SKM-1 (cell line): ENCODE results near the gene GLRX3.

Source experiments
- DNase-seq: peaks from one replicate; lab custom pipeline; 2025; ENCODE audit not compliant: unreplicated experiment; lab: John Stamatoyannopoulos, UW

The GLRX3 gene

DNA sequence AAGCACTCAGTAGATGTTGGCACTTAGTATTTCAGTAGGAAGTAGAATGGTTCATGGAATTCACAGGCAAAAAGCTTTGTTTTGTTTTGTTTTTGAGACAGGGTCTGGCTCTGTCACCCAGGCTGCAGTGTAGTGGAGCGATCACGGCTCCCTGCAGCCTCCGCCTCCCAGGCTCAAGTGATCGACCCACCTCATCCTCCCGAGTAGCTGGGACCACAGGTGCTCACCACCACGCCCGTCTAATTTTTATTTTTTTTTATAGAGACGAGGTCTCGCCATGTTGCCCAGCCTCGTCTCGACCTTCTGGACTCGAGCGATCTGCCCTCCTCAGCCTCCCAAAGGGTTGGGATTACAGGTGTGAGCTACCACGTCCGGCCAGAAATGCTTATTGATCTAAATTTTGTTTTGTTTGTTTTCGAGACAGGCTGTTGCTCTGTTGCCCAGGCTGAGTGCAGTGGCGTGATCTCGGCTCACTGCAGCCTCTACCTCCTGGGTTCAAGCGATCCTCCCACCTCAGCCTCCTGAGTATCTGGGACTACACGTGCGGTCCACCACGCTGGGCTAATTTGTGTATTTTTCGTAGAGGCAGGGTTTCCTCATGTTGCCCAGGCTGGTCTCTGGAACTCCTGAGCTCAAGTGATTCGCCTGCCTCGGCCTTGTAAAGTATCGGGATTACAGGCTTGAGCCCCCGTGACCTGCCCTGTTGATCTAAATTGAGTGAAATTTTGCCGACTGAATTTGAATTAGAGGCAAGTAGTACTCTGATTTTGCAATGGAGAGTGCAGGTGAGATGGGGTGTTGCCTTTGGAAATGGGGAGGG, 1.7 kb downstream of the GLRX3 start:
- DNase-seq: no peak

DNA sequence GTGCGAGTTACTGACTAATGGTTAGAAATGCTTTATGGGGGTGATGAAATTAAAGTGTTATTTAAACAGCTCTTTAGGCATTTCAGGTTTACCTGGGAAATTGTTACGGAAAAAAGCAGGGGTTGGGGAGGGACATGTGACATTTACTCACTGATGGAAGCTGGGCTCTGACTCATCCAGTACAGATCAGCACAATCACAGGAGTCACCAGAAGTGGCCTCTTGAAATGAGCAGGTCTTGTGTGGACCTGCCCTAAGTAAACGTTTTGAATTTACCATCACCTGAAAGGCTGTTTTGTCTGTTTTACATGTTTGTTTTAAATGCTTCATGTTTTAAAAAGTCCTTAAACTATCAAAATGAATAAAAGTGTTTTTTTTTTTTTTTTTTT, 2.3 kb downstream of the GLRX3 start:
- no peak for DNase-seq

DNA sequence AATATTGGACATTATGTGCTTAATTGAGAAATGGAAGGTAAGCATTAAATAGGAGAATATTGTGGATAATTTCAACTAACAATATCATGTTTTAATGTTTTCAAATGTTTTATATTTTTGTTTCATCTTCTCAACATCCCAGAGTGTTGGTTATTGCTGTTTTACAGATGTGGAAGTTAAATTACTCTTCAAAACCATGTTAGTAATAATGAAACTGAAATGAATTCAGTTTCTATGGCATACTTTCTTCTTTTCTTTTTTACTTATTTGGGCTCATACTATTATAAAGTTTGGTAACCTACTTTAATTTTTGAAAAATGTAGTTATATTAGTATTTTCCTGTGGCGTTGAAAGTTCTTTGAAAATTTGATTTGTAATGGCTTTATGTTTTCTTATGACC, 4.2 kb downstream of the GLRX3 start:
- no peak for DNase-seq

DNA sequence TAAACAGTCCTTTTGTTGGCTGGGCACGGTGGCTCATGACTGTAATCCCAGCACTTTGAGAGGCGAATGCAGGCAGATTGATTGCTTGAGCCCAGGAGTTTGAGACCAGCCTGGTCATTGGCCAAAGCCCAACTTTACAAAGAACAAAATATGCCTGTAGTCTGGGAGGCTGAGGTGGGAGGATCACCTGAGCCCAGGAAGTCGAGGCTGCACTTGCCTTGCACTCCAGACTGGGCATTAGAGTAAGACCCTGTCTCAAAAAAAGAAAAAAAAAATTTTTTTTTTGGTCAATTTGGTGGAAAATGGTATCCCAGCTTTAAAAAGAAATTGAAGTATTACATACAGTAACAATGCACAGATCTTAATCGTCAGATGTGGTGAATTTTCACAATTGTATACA, 4.8 kb downstream of the GLRX3 start:
- no peak for DNase-seq

DNA sequence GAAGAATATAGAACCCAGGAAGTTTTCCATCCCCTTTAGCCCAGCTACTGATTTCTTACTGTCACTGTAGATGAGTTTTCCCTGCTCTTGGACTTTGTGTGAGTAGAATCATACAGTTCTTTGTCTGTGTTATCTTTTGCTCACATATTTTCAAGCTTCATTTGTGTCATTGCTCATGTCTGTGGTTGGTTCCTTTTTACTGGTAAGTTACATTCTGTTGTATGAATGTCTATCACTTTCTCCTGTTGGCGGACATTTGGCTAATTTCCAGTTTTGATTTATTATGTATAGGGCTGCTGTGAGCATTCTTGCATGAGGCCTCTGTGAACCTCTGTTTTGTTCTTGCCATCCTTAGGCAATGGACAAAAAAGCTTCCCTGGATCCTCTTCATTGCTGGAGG, 5.3 kb downstream of the GLRX3 start:
- DNase-seq: no peak

DNA sequence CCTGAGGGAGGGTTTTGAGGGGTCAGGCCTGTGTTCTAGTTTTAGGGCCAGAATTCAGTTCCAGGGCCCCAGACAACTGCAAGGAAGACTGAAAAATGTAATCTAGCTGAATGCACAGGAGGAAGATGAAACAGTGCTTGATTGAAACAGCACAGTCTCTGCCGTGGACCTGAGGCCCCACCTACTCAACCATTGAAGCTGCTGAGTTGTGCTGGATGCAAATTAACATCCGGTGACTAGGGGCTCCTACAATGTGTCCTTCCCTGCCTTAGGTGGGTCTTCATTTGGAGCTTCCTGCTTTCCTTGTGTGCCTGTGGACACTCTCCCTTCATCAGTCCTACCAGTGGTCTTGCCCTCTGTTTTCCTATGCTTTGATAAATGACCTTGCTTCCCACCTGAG, 5.7 kb downstream of the GLRX3 start:
- no peak for DNase-seq

DNA sequence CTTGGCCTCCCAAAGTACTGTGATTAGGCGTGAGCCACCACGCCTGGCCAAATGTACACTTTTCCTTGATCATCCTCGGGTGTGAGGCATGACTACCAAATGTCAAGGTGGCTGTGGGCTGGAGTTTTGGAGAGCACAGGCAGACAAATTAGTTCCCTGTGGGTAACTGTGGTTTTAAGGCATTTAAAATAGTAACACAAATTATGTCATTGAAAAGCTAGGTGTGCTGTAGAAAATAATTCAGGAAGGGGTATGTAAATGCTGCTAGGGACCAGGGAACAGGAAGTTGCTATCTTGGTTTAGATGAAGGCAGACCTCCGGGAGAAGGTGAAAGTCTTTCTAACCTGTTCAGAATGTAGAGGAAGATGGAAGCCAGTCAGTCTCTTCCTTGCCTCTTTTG, 9.9 kb downstream of the GLRX3 start:
- no peak for DNase-seq

DNA sequence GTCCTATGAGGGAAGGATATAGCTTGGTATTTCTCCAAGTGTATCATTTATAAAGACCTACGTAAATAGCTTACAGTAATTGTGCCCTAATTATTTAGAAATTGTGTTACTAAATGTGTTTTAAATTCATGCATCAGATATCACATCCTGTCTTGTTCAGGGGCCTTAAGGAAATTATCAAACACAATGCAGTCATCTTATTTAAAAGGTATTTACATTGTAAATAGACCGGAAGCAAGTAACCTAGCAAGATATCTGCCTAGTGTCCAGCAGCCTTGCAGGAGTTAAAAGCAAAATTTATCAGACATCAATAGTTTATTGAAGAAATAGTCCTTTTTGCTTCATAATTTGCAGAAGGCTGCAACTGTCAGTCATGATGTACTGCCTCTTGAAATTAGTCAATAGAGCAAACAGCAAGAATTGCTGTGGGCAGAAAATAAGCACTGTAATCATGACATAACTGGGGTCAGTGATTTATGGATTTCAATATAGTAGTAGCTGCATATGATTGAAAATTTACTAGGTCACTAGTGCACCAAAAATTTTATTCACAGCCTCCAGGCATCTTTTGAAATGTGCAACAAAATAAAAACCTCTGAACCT, 23.1 kb downstream of the GLRX3 start:
- DNase-seq: no peak

DNA sequence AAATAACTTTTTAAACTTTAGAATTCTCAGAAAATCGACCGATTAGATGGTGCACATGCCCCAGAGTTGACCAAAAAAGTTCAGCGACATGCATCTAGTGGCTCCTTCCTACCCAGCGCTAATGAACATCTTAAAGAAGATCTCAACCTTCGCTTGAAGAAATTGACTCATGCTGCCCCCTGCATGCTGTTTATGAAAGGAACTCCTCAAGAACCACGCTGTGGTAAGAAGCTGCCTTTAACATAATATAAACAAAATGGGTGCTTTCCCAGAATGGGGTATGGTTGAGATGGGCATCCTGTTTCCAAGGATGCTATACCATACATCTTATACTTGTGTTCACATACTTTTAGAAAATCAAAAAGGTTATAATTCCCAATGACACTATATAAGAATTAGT, 24.6 kb downstream of the GLRX3 start:
- DNase-seq: no peak

DNA sequence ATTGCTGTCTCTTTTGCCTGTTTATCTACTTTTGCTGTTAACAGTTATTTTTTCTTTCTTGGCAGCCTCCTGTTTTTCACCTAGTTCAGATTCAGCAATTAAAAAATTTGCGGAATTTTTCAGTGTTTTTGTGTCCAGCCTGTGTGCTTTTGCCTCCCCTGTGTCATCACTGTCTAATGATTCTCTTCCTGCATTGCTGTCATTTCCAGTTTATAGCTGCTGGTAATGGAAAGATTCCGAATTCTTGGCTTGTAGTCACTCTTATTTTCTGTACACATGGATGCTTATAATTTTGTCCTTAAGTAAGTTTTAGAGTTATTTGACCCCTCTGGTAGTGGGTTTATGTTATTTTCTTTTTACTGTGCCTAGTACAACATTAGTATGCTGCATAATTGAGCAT, 25.1 kb downstream of the GLRX3 start:
- no peak for DNase-seq

DNA sequence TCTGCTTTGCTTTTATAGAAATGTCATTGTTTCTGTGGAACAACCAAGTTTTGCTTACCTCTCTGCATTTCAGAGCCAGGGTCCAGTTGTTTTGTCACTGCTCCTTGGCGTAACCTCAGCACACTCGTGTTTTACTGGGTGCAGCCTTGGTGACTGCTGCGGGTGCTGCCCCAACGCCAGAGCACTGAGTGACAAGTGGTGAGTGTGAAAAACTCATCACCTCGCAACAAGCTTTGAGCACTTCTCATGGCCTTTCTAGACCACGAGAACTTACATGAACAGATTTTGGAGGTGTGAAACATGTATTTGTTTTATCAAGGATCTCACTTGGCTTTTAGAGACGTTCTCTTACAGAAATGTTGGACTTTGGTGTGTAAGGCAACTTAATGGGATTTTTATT, 31.0 kb downstream of the GLRX3 start:
- no peak for DNase-seq

DNA sequence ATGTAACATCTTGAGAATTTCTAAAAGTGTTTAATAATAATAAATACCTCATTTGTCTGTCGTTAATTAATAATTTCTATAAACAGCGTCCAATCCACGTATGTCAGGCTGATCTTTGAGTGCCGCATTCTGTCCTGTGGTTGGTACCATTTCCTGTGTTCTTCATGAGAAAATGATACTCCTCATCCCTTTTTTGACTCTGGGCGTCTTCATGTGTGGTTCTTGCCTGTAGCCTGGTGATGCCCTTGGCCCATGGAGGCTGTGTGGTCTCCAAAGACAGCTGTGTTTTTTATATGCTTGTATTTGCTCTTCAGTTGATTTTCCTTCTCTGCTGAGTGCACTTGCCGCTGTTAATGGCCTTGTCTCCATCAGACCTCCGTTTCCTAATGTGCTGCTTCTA, 31.5 kb downstream of the GLRX3 start:
- DNase-seq: no peak

DNA sequence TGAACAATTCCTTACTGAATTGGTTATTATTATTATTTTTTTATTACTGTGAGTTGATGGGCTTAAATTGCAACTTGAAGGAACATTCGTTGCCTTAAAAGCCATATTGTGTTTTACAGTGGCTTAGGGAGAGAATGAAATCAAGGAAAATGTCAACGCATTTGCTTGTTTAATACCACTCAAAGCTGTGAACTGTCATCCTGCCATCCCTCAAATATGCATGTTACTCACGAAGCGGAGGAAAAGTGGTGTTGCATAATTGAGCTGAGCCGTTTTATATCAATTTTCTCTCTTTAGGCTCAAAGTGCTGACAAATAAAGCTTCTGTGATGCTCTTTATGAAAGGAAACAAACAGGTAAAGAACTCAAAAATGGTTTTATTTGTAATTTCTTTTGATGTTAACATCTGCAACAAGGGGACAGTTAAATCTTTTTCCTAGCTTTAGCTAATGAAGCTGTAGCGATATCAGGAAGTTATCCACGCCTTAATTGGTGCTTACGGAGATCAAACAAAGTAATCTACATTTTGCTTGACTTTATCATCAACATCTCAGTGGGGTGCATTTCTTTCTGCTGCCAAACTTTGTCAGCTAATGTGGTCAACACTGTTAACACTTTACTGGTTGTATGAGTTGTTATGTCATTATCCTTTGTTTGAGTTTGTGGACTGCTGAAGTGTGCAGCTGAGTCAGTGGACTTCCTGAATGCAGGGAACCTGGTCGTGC, 33.1 kb downstream of the GLRX3 start:
- no peak for DNase-seq

DNA sequence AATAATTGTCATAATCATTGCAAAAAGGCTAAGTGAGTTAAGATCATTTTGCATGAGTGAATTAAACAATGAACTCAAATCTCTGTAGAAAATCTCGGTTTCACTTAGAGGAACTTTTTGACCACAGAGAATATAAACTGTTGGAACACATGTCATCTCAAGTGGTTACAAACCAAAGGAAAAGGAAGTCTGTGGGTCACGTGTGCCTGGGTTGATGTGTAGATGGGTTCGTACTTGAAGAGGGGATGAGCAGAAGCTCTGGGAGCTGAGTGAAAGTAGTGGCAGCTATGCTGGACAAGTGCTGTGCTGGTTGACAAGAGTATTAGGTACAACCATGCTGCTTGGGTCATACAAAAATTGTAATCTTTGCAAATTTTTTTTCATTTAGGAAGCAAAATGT, 35.0 kb downstream of the GLRX3 start:
- DNase-seq: no peak

DNA sequence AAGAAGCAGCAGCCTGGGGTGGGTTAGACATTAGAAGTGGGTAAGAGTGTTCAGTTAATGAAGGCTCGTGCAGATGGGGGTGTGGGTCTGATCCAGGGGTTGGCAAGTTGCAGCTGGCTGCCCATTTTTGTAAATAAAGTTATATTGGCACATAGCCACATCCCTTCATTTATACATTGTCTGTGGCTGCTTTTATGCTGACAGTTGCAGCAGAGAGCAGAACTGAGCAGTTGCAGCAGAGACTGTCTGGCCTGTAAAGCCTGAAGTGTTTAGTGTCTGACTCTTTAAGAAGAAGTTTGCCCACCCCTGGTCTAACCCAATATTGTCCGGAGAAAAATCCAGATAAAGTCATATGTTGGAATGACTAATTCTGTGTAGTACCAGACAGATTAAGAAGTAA, 38.1 kb downstream of the GLRX3 start:
- no peak for DNase-seq

DNA sequence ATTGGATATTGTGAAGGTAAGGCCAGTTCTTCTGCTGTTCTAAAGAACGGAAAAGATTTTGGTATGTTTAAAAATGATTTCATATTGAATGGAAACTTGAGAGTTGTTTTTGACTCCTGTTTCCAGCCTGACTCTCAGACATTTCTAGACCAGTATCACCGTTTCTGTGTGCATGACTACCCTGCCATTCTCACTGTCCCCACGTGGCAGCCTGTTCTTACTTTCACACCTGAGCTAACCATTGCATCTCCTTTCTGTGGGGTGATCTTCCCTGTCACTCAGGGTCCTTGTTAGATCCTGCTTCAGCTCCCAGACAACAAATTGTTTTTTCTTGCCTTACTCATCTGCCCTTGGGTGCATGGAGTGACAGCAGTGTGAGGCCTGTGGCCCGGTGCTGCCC, 38.9 kb downstream of the GLRX3 start:
- no peak for DNase-seq

DNA sequence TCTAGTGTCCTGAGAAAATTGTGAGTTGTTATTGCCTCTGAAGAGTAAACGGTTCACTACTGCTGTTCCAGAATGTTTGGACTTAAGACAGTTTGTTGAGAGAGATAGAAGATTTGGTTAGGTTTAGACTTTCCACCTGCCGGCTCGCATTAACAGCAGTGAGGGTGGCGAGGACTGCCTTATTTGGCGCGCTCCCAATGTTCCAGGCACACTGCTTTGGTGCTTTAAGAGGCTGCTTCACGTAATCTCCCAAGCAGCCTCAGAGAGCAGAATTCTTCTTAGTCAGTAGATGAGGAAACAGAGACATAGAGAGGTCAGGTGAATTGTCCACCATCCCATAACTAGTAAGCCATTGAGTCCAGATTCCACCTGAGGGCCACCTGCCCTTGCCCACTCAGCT, 41.1 kb downstream of the GLRX3 start:
- DNase-seq: no peak

DNA sequence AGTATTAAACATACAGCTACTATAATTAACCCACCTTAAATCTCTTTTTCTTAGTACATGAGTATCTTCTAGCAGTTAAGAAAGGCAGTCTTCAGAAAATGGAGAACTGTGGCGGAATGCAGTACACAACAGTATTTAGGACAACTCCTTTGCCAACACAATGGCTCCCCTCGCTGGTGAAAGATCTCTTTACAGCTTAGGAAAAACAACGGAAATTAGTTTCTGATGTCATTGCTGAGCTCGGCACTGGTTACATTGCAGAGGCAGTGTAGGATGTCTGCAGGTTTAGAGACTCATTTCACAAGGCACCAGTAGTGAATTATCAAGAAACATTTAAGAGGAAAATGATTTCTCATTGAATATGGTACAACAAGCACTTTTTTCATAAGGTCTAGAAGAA, 43.4 kb downstream of the GLRX3 start:
- DNase-seq: no peak

DNA sequence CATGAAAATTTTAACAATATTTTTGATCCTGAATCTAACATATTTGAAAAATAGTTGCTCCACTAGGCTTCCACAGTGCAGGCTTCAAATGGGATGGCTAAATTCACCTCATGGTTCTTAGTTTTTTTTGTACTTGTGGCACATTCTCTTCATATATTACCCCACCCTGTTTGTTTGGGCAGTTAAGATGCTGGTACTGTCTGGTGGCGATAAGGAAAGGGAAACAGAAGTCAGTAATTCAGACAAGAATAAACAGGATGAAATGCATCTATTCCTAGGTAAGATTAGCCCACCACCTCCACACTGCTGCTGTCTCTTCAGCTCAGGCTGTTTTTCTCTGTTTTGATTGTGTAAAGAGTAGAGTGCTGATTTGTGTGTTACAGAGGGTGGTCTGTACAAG, 44.2 kb downstream of the GLRX3 start:
- DNase-seq: no peak

DNA sequence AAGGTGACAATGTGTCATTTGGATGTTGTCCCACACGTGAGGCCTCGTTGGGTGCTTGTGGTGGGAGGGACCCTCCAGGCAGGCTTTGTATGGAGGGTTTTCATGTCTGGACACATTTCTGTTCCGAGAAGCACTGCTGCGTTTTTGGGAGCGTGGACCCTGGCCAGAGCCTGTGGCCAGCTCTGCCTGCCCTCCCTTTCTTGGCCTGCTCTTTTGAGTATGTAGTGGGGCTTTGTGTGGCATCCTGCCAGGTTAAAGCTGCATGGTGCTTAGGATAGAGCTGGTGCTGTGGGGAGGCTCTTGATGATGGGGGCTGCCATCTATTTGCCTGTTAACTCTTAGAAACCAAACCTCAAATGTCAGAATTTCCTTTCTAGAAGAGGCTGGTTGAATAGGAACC, 45.7 kb downstream of the GLRX3 start:
- DNase-seq: no peak

DNA sequence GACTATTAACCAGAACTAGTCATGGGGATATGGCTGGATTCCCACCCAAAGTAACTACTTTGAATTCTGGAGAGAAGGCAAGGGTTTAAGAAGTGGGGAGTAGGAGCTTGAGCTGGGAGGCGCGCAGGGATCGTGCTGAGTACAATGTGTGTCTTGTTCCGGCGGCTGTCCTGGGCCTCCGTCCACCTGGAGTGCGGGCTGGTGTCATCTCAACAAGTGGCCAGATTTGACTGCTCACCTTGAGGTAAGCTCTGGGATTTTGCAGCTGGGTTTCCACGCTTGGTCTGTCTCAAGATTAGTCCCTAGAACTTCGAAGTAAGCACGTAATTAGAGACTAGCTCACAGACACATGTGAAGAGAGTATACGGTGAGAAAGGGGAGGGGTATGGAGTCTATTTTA, 49.4 kb downstream of the GLRX3 start:
- DNase-seq: no peak
